GM19240 (cell line): ENCODE measurements around the gene UBE2F.
"Not testable (repeated sequence)": the region's sequence is repeated elsewhere in the genome, so short reads cannot be mapped to it uniquely, and the experiment has no call there.

Source experiments
- DNase-seq: peaks from one replicate; pipeline ENCODE4 v3.0.0; 2011; ENCODE audit warnings: low spot score; ENCODE audit not compliant: insufficient read length

Gene UBE2F

GRCh38 chr2:238019962-238020361, 53.1 kb downstream of the UBE2F start:
- no peak for DNase-seq

- DNase-seq: no peak
These were observed 54.0 kb downstream of the UBE2F start for GRCh38 chr2:238020816-238021215.

GRCh38 chr2:238021327-238021726, 54.5 kb downstream of the UBE2F start:
- no peak for DNase-seq

GRCh38 chr2:238022594-238023157, 55.9 kb downstream of the UBE2F start:
- DNase-seq: no peak

- DNase-seq: no peak
These were observed 56.8 kb downstream of the UBE2F start for GRCh38 chr2:238023608-238024007.

GRCh38 chr2:238024986-238025385, 58.2 kb downstream of the UBE2F start:
- no peak for DNase-seq

- DNase-seq: no peak
These were observed 59.0 kb downstream of the UBE2F start for GRCh38 chr2:238025741-238026360.

- DNase-seq: no peak
These were observed 60.2 kb downstream of the UBE2F start for GRCh38 chr2:238027058-238027457.

- no peak for DNase-seq
These were observed 61.0 kb downstream of the UBE2F start for GRCh38 chr2:238027591-238028415.

- no peak for DNase-seq
These were observed 63.0 kb downstream of the UBE2F start for GRCh38 chr2:238029853-238030252.

GRCh38 chr2:238030422-238031155, 63.8 kb downstream of the UBE2F start:
- DNase-seq: no peak

- DNase-seq: no peak
These were observed 64.9 kb downstream of the UBE2F start for GRCh38 chr2:238031751-238032150.

- no peak for DNase-seq
These were observed 66.0 kb downstream of the UBE2F start for GRCh38 chr2:238032755-238033337.

GRCh38 chr2:238033991-238034390, 67.2 kb downstream of the UBE2F start:
- DNase-seq: not testable (repeated sequence)

- DNase-seq: no peak
These were observed 71.4 kb downstream of the UBE2F start for GRCh38 chr2:238038203-238038602.

GRCh38 chr2:238039151-238039550, 72.3 kb downstream of the UBE2F start:
- DNase-seq: no peak

GRCh38 chr2:238039985-238040384, 73.2 kb downstream of the UBE2F start:
- no peak for DNase-seq

GRCh38 chr2:238040918-238041317, 74.1 kb downstream of the UBE2F start:
- no peak for DNase-seq

- DNase-seq: no peak
These were observed 75.3 kb downstream of the UBE2F start for GRCh38 chr2:238042090-238042489.

GRCh38 chr2:238042849-238043584, 76.2 kb downstream of the UBE2F start:
- DNase-seq: no peak

GRCh38 chr2:238043851-238044250, 77.0 kb downstream of the UBE2F start:
- no peak for DNase-seq
